Activated T-helper 2 cell treated with anti-CD3 and anti-CD28 coated beads, Interferon-gamma antibody, Interleukin-2, Interleukin-4, amounts not matched to agents 10 μg/mL and 5 μg/mL and 100 μg/mL, durations not matched to agents 14 hours and 24 hours and 36 hours (primary cell): Measurements from ENCODE around the gene RNF26. TPM values are rescaled to one million over a fixed set of nuclear protein-coding genes. Genes with fewer than 3 reads are reported as not detected.

Experiments used
- DNase-seq: peaks from one replicate; pipeline ENCODE4 v3.0.0; 2021; ENCODE audit warnings: low spot score
- H3K27ac Mint-ChIP-seq: one replicate; pipeline ENCODE4 v1.8.0; 2021; ENCODE audit warnings: mixed read lengths
- H3K27me3 Mint-ChIP-seq: one replicate; pipeline ENCODE4 v1.8.0; 2021; ENCODE audit warnings: low read depth, mixed read lengths
- H3K36me3 Mint-ChIP-seq: one replicate; pipeline ENCODE4 v1.8.0; 2021; ENCODE audit warnings: low read depth, mixed read lengths
- H3K4me1 Mint-ChIP-seq: one replicate; pipeline ENCODE4 v1.8.0; 2021; ENCODE audit warnings: low read depth, mixed read lengths
- H3K4me3 Mint-ChIP-seq: one replicate; pipeline ENCODE4 v1.8.0; 2021; ENCODE audit warnings: low read depth, mild to moderate bottlenecking, moderate library complexity, mixed read lengths
- H3K9me3 Mint-ChIP-seq: one replicate; pipeline ENCODE4 v1.8.0; 2021; ENCODE audit warnings: mixed read lengths
- intact Hi-C: fragments of 100-400 bp; cut with micrococcal nuclease; formaldehyde crosslinking; loops from one replicate; pipeline ENCODE4 v1.15.1; 2023
- total RNA-seq: library from RNA; stranded (reverse); gene quantifications from 2 replicates; pipeline ENCODE4 v1.2.3, GENCODE V29; 2022

RNF26 gene
- total RNA-seq, 1 donor from 2014 or later, result 32.6 TPM

DNA sequence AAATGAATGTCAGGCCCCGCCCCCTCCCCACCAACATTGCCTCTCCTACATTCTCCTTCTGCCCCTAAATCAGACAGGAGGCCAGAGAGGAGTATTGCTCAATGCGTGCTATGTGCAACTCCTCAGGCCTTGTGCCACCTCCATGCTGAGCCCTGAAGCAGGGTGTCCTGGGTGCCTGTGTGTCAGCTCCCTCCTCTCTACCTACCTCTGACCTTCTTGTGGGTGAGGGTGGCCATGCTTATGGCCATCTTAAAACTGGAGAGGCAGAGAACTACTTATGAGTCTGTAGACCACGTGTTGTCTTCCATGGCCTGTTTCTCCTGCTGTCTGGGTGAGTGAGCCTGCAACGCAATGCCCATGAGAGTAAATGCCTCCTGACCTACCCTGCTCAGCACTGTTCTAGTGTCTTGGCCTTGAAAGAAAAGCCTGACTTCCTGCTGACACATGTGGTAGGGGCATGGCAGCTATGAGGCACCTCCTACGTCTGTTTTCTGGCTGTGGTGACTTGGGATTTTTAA is 27.9 kb upstream of the RNF26 start:
- H3K9me3 Mint-ChIP-seq, result no peaks in the 10 kb centered on the region
- peaks cover 24% of the 10 kb centered on the region for H3K4me1 Mint-ChIP-seq
- no peaks in the 10 kb centered on the region for H3K27me3 Mint-ChIP-seq
- H3K36me3 Mint-ChIP-seq, result peaks cover 45% of the 10 kb centered on the region
- H3K27ac Mint-ChIP-seq, result peak overlapping the region; percentile 92
- DNase-seq, result no peak
- peak overlapping the region; percentile 31 for H3K4me3 Mint-ChIP-seq
- intact Hi-C loops, result loop anchor here (2.0 kb wide), 1 partner anchor 44 kb away; no protein-coding TSS in a partner anchor

DNA sequence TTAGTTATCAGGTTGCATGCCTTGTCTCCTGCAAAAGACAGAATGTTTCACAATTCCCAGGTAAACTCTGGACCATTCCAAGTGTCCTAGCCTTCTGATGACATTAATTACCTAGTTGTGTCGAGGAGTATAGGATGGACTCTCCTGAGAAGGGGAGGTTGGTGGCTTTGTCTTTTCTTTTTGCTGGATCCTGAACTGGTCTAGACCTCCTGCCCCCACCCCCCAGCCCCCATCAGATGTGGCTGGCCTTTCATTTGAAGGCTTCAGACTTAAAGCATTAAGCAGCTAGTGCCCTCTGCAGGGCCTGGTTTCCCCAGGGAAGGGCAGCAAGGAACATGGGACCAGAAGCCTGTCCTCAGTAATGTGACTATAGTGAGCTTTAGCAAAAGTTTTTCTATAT is 27.1 kb upstream of the RNF26 start:
- no peak for DNase-seq
- Mint-ChIP-seq H3K4me3 (no peak overlapping the region), H3K9me3 (no peaks in the 10 kb centered on the region), H3K27me3 (no peaks in the 10 kb centered on the region), H3K36me3 (peaks cover 38% of the 10 kb centered on the region), H3K27ac (peak overlapping the region; percentile 92), H3K4me1 (peaks cover 24% of the 10 kb centered on the region)
- intact Hi-C loops, result loop anchor here (2.0 kb wide), 1 partner anchor 44 kb away; no protein-coding TSS in a partner anchor

DNA sequence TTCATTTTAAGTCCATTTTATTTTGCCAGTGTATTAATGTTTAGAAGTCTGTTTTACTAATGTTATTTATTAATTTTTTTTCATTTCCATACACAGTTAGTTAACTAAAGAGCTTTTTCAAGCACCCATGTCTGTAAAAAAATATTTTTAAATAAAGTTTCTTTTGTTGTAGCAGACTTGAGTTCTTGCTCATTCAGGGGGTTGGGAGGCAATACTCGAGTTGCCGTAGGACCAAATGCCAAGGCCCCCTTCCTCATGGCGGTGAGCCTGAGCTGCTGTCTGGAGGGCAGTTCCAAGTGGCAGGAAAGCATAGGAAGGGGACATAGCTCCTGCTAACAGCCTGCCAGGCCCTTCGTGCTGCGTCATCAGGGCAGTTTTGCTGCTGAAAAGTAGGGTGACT is 26.4 kb upstream of the RNF26 start:
- intact Hi-C loops, result loop anchor here (2.0 kb wide), 1 partner anchor 45 kb away; no protein-coding TSS in a partner anchor
- Mint-ChIP-seq H3K9me3 (no peaks in the 10 kb centered on the region), H3K27me3 (no peaks in the 10 kb centered on the region), H3K4me1 (peaks cover 24% of the 10 kb centered on the region), H3K36me3 (peaks cover 31% of the 10 kb centered on the region), H3K4me3 (no peak overlapping the region), H3K27ac (no peak overlapping the region)
- no peak for DNase-seq

DNA sequence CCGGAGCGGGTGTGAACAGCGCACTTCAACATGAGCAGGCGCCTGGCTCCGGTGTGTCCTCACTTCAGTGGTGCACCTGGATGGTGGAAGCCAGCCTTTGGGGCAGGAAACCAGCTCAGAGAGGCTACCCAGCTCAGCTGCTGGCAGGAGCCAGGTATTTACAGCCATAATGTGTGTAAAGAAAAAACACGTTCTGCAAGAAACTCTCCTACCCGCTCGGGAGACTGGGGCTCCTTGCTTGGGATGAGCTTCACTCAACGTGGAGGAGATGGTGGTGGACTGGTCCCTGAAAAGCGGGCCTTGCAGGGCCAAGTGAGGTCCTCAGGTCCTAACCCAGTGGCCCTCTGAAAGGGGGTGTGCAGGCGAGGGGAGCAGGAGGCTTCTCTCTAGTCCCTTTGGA is 24.9 kb upstream of the RNF26 start:
- intact Hi-C loops, result no loop called here
- Mint-ChIP-seq H3K4me1 (peaks cover 24% of the 10 kb centered on the region), H3K27me3 (peaks cover 4% of the 10 kb centered on the region), H3K27ac (no peak overlapping the region), H3K36me3 (peaks cover 18% of the 10 kb centered on the region), H3K9me3 (no peaks in the 10 kb centered on the region), H3K4me3 (no peak overlapping the region)
- no peak for DNase-seq

DNA sequence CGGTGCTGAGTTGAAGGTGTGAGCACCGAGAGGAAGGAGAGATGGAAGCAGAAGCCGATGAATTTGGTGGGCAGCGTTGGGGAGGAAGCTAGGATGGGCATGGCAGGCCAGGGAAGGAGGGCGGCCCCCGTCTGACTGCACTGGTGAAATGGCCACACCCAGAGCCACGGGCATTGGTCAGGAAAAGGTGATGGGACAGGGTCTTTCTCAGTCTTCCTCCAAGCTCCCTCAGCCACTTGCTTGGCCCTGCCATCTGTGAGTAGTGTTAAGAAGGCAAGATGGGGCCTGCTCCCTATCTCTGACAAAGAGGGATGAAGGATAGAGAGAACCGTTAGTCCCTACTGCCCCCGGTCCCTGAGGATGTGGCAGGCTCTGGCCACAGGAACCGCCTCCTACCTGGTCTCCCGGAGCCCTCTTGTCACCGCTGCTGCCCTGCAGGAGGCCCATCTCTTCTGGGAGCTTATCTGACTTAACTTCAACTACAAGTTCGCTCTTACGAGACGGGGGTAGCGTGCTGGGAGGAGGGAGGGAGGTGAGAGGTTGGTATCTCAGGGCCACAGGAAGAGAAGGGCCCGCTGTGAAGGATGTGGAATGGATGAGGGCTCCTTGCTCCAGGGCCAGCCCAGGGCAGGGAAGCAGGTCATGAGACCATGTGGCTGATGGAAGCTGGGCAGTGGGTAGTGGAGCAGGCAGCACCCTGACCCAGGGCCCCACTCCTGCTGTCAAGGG is 24.2 kb upstream of the RNF26 start:
- intact Hi-C loops, result no loop called here
- Mint-ChIP-seq H3K4me1 (peaks cover 21% of the 10 kb centered on the region), H3K27ac (no peak overlapping the region), H3K9me3 (no peaks in the 10 kb centered on the region), H3K36me3 (peaks cover 13% of the 10 kb centered on the region), H3K4me3 (no peak overlapping the region), H3K27me3 (peaks cover 7% of the 10 kb centered on the region)
- no peak for DNase-seq

DNA sequence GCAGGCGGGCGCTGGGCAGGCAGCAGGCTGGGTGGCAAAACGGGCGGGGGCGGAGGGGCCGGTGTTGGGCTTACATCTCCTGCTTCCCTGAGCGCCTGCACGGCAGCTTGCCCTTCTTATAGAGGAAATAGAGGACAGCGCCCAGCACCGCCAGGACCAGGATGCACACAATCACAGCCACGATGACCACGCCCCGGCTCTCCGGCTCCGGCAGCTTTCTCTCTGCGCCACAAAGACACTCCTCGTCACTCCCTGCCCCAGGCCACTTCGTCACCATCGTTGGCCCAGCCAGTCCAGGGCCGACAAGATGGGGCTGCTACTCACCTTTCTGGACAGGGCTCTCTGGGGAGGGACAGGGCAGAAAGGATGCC is 23.7 kb upstream of the RNF26 start:
- Mint-ChIP-seq H3K4me1 (peaks cover 16% of the 10 kb centered on the region), H3K27me3 (peaks cover 12% of the 10 kb centered on the region), H3K9me3 (no peaks in the 10 kb centered on the region), H3K27ac (no peak overlapping the region), H3K4me3 (no peak overlapping the region), H3K36me3 (peaks cover 9% of the 10 kb centered on the region)
- intact Hi-C loops, result no loop called here
- no peak for DNase-seq

DNA sequence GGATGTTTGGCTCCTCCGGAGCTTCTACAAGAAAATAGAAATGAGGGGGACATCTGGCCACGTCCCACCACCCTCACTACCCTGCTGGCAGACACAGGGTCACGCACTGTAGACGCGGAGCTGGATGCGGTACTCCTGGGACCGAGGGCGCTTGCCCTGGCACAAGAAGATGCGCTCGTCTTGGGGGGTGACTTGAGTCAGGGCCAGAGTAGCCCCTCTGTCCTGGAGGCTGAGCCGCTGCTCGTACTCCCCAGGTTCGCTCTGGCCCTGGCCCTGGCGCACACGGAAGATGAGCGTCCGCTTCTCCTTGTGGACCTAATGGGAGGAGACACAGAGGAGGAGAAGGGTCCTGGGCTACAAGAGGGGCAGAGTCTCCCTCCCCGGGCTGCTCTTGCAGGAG is 19.6 kb upstream of the RNF26 start:
- intact Hi-C loops, result no loop called here
- no peak for DNase-seq
- Mint-ChIP-seq H3K27me3 (peaks cover 24% of the 10 kb centered on the region), H3K4me3 (no peak overlapping the region), H3K27ac (no peak overlapping the region), H3K9me3 (no peaks in the 10 kb centered on the region), H3K36me3 (no peaks in the 10 kb centered on the region), H3K4me1 (peaks cover 1% of the 10 kb centered on the region)

DNA sequence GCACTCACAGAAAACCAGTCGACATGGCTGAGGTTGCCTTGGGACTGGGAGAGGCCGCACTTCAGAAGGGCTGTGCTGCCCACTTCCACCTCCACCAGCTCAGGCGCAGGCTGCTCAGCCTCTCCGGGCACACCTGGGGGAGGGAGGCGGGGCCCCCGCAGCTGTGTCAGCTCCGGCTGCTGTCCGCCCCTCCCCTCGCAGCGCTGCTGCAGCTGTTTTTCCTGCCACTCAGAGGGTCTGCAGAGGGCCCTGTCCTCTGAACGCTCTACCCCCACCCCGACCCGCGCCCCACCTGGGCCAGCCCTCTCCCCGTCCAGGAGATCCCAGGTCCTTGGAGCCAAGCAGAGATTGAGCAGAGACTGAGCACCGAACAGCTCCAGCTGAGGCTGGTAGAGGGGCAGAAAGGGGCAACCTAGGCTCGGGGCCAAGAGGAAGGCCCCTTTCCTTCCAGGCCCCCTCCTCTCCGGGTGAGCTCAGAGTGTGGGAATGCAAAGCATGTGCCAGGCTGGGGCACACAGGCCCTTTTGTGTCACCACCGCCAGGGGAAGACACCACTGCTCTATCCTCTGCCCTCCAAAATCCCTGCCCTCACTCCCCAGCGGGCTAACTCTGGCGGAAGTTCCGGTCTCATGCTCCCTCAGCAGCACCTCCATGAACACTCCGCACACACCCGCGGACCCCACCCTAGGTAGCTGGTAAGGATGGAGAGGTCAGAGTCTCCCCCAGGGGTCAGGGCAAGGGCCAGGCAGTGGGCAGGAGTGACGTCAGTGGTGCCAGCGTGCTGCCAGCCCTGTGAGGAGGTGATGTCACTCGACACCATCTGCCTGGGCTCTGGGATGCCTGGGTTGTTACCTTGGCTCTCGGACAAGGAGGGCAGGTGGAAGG is 19.0 kb upstream of the RNF26 start:
- peaks cover 25% of the 10 kb centered on the region for H3K27me3 Mint-ChIP-seq
- H3K36me3 Mint-ChIP-seq, result no peaks in the 10 kb centered on the region
- no peak for DNase-seq
- peaks cover 1% of the 10 kb centered on the region for H3K4me1 Mint-ChIP-seq
- no peak overlapping the region for H3K27ac Mint-ChIP-seq
- peak overlapping the region; percentile 56 for H3K4me3 Mint-ChIP-seq
- intact Hi-C loops, result no loop called here
- H3K9me3 Mint-ChIP-seq, result no peaks in the 10 kb centered on the region

DNA sequence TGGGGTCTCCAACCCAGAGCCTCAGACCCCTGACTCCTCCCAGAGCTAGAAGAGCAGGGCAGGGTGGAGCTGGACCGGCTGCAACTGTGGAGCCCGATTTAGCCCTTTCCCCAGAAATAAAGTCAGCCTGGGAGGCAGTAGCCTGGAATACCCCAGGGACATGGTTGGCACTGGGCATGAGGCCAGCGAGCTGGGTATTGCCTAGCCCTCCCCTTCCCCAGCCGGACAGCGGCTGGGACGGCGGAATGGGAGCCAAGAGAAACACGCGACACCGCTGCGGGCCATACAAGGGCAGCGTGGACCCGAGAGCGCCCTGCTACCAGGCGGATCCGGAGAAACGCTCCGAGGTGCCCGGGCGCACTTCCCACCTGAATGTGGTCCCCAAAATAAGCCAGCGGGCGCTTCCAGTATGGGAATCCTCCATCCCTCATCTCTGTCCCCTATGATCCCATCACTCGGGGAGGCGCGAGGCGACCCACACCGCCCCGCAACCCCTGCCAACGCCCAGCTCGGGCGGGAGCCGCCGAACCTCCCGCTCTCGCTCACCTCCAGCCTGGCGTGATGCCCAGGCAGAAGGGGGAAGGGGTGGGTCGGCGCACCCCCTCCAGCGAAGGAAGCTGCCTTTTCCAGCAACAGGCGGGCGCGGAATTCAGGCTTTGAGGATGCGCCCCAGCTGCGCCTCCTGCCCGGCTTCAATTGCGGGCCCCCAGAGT is 18.2 kb upstream of the RNF26 start:
- intact Hi-C loops, result no loop called here

DNA sequence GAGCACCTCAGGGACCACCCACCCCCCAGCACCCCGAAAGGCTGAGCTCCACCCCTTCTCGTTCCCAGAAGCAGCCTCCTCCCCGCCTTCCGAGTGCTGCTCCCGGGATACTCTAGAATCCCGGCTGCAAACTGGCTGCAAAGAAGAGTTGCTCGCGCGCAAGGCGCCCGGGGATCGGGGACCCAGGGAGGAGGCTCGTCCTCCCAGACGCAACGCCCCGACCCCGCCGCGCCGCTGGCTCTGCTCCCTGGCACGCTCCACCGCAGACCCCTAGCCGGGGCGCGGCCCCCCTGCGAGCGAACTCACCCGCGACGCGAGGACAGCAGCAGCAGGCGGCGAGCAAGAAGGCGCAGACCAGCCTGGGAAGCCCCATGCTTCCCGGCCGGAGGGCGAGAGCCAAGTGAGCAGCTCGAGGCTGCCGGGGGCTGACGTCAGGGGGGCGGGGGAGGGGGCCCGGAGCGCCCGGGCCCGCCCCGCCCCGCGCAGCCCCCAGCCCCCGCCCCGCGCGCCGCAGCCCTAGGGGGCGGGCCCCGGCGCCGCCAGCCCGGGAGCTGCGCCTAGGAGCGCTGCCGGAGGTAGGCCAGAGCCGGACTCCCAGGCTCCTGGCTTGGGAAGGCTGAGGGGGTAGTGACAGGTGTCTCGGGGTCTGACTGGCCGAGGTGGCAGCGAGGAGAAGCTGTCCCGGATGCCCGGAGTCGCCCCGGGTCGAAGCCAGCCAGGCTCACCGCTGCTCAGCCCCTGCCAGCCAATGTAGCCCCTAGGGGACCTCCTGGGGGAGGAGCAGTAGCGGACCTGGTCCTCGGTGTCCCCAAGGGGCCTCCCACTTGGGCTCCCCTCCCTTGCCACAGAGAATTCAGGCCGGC is 17.4 kb upstream of the RNF26 start, which contains the start of gene MCAM:
TSS of gene MCAM (minus strand) at position 402 of the 863 bp plus-strand sequence. CDS start at position 373, 29 bp downstream.
- no peak for DNase-seq
- Mint-ChIP-seq H3K9me3 (no peaks in the 10 kb centered on the region), H3K4me1 (peaks cover 7% of the 10 kb centered on the region), H3K4me3 (peak within 1 kb of the TSS; percentile 56), H3K36me3 (no peaks in the 10 kb centered on the region), H3K27ac (no peak within 1 kb of the TSS), H3K27me3 (peaks cover 25% of the 10 kb centered on the region)
- intact Hi-C loops, result no loop called here

More for the DNA sequence above, 18.2 kb upstream of the RNF26 start:
- H3K9me3 Mint-ChIP-seq, result no peaks in the 10 kb centered on the region
- H3K27ac Mint-ChIP-seq, result no peak overlapping the region
- peak overlapping the region; percentile 56 for H3K4me3 Mint-ChIP-seq
- no peaks in the 10 kb centered on the region for H3K36me3 Mint-ChIP-seq
- H3K27me3 Mint-ChIP-seq, result peaks cover 25% of the 10 kb centered on the region
- DNase-seq, result no peak
- peaks cover 1% of the 10 kb centered on the region for H3K4me1 Mint-ChIP-seq

DNA sequence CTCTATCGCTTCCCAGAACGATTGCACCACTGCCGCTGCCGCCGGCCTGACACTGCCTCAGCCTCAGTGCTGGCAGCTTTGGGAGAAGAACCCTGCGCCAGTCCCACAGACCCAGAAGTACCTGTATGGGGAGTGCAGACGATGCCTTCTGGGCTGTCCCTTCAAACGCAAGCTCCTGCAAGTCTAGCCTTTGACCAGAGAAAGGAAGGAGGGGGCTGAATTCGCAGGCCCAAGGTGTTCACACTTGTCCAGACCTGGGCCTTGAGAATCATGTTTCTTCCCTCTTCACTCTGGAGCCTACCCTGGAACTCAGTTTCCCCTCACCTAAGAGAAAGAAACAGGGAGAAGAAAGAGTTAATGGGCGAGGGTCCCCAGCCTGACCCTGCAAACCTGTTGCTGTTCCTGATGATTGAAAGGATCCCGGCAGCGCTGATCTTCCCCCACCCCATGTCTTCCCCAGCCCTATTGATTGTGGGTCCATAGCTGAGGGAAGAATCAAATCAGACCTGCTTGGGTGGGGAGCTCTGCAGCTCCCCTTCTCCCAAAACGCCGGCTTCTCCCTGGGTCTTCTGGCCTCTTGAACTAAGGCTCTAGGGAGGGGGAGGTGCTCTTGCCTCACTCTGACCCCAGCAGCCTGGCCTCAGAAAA is 16.6 kb upstream of the RNF26 start:
- Mint-ChIP-seq H3K9me3 (no peaks in the 10 kb centered on the region), H3K27ac (no peak overlapping the region), H3K4me3 (peak overlapping the region; percentile 13), H3K27me3 (peaks cover 25% of the 10 kb centered on the region), H3K36me3 (no peaks in the 10 kb centered on the region), H3K4me1 (peaks cover 12% of the 10 kb centered on the region)
- no peak for DNase-seq
- intact Hi-C loops, result no loop called here
